ENCODE data around the gene FIGN. TPM values are rescaled to one million over a fixed set of nuclear protein-coding genes. Genes with fewer than 3 reads are reported as not detected.

Gene FIGN
- total RNA-seq, 1 donor from 2014 or later: 2.7 TPM

DNA sequence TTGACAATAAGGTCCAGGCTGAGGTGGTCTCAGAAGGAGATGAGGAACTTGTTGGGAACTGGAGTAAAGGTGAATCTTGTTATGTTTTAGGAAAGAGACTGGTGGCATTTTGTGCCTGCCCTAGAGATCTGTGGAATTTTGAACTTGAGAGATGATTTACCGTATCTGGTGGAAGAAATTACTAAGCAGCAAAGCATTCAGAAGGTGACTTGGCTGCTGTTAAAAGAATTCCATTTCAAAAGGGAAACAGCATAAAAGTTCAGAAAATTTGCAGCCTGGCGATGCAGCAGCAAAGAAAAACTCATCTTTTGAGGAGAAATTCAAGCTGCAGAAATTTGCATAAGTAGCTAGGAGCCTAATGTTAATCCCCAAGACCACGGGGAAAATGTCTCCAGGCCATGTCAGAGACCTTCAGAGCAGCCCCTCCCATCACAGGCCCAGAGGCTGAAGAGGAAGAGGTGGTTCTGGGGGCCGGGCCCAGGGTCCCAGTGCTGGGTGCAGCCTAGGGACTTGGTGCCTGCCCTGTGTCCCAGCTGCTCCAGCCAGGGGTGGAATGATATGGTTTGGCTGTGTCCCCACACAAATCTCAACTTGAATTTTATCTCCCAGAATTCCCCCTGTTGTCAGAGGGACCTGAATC, 73.5 kb downstream of the FIGN start:
- no peak for DNase-seq

DNA sequence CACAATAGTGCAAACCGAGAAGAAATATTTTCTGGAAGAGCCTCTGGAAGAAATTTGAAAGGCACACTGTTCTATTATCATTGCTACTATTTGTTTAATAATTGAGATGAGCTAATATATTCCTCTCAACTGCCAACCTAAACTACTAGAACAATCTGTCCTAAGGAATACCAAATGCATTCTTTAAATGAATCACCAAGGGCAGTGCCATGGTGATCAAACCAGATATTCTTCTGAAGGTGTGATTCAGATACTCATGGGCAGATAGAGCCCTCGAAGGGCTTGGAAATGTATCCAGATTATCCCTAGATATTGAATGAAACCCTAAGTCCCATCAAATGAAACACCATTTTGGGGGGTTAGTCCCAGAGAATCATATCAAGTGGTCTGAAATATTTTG, 76.6 kb downstream of the FIGN start:
- DNase-seq: no peak

DNA sequence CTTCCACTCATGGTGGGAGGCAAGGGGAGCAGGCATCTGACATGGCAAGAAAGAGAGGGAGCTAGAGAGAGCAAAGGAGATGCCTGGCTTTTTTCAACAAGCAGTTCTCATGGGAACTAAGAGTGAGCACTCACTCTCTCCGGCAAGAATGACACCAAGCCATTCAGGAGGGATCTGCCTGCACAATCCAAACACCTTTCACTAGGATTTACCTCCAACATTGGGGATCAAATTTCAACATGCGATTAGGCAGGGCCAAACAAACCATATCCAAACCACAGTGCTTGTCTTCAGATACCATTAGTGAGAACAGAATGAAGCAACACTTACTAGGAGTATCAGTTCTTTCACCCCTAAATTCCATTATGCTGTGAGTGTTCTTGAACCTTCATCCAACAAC, 77.3 kb downstream of the FIGN start:
- no peak for DNase-seq

DNA sequence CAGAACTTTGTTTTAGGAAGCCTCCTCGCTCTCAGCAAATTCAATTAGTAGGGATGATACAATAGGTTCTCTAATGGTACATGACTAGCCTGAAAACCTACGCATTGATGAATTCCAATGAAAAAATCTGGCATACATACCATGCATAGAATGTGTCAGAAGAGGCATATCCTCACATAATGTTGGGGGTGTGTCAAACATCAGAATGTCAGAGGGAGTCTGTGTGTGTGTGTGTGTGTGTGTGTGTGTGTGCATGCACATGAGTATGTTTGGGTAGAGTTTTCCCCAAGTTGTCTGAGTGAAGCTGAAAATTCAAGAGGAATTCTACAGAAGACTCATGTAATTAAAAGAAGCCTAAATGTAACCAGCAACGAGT, 78.5 kb downstream of the FIGN start:
- no peak for DNase-seq

DNA sequence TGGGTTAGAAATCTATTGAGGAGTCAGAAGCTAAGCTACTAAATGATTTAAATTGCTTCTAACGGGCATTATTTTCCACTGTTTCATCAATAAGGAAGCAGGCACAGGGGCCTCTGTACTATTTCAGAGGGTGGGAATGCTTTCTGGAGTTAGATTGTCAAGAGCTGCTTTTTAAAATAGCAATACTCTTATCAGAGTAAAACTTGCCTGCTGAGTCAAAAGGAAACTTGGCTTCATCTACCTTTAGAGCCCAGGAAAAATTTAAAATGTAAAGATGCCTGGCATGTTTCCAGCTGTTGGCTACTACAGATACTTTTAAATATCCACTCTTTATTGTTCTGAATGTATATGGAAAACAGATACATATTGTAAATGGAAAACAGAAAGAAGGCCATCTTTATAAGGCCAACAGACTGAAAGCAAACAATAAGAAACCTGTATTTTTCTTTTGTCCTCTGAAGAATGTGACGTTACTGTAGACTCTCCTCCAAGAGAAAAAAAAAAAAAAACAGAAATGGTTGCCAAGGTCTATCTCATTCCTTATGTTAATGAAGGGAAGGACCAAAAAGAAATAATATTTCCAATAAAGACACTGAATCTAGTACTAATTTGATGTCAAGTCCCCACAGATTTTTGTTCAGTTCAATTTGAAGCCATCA, 79.1 kb downstream of the FIGN start:
- DNase-seq: no peak

DNA sequence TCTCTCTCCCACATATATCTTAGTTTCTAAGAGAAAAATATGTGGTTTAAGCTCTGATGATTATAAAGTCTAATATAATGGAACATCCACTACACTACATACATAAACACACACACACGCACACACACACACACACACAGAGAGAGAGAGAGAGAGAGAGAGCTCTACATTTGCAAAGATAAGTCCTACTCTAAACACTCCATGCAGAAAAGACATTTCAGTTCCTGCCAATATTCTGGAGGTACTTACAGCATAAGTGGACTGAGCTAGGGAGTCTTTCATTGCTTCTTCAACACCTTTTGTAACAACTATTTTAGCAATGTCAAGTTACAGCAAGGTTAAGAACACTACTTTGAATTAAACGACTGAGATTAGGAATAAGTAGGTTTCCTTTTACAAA, 80.1 kb downstream of the FIGN start:
- DNase-seq: no peak

DNA sequence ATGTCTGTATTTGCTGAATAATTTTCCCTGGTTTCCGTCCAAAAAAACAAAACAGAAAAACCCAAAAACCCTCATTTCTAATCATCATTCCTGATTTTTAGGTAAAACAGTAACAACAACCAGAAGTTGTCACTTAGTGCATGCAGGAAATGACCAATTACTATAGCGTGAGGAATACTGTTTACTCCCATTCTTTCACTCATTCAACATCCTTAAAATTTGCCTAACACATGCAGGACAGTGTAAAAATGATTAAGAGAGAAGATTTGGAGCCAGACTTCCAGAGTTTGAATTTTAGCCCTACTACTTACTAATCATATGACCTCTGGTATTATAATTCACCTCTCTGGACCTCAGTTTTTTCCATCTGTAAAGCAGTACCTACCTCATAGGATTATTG, 83.1 kb downstream of the FIGN start:
- no peak for DNase-seq

DNA sequence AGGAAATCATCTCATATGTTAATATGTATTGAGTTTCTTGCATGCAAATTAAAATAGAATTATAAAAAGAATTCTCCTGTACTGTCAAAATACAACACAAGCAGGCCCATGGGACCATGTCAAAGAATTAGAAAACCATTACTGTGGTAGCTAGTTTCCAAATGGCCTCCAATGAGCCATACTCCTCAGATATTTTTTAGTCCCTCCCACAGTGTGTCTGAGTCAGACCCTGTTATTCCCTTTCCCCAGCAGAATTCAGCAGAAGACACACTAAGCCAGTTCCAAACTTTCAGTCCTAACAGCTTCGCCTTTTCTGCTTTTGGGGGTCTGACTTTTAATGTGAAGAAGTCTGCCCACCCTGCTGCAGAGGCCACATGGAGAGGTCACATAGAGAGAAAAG, 86.7 kb downstream of the FIGN start:
- DNase-seq: no peak

DNA sequence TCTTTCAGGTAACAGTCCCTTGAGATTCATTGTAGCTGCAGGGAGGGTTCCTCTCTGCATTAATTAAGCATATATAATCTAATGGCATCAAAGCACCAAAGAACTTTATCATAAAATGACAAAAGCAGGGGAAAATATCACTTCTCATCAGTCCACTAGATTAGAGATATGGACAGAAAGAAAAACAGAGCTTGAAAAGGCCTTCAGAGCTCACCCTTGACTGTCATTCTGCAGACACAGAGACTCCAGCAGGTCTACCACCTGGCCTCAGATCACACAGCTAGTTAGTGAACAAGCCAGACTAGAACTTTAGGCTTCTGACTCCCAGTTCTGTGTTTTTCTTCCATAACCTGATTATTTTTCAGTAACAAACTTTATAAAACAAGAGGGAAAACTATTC, 88.5 kb downstream of the FIGN start:
- DNase-seq: no peak

DNA sequence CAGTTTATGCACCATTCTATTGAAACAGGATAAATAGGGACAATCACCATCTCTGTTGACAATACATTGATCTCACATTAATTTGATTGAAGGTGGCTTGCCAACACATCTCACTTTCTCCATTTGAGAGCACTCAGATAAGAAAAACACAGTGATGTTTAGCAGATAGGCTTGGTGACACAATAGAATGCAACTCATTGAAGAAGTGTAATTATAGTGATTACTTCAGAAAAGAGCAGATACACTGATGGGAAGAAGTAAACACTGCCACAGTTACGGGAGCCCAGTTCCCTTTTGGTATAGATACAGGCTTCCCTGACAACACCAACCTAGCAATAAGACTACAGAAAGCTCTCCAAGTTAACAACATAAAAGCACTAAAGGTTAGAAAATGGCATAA, 89.1 kb downstream of the FIGN start:
- DNase-seq: no peak

DNA sequence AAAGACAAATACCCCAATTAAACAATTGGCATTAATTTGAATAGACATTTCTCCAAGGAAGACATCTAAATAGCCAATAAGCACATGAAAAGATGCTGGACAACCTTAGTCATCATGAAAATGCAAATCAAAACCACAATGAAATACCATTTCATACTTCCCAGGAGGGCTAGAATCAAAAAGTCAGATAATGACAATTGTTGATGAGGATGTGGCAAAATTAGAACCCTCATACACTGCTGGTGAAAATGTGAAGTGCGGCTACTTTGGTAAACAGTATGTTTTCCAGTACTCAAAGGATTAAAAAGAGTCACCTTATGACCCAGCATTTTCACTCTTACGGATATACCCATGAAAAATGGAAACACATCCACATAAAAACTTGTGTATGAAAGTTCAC, 91.6 kb downstream of the FIGN start:
- no peak for DNase-seq

DNA sequence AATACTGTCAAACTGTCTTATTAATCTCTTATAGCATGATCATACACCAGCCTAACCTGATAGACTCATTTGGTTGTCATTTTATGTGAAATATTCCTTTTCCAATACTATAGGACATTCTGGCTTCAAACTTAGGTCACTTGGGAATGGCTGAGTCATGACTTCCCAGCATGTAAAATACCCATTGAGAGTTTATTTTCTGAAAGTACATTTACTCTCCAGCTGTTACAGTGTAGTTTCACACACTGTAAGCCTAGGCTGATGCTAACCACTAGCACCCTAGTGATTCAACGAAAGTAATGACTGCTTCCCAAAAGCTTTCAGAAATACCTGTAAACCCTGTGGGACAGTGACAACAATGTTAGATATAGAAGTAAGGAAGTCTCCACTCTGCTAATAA, 93.8 kb downstream of the FIGN start:
- no peak for DNase-seq

DNA sequence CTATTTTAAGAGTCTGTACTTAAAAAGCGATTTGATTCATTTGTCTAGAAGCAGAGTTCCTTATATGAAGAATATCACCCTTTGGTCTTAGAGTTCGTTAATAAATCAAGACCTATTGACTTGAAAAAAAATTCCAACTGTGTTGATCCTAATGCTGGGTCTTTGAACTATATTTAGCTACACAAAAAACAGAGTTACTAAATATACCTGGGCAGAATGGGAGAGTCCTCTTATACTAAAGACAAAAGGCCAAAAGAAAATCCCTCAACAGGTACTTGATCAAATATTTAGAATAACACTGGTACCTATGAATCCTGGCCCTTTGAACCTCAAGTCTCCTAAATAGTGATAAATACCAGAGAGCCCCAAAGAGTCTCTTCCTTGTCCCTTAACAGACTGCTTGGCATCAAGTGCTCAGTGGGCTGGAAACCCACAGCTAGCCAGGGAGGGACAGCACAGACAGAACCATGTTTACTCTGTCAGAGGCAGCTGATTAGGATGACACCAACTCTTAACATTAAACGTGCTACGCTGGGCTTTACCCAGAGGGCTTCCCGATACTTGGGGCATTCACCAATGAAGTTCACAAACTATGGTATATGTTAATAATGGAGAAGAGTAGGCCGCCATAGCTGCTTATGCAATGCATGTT, 95.1 kb downstream of the FIGN start:
- DNase-seq: no peak

DNA sequence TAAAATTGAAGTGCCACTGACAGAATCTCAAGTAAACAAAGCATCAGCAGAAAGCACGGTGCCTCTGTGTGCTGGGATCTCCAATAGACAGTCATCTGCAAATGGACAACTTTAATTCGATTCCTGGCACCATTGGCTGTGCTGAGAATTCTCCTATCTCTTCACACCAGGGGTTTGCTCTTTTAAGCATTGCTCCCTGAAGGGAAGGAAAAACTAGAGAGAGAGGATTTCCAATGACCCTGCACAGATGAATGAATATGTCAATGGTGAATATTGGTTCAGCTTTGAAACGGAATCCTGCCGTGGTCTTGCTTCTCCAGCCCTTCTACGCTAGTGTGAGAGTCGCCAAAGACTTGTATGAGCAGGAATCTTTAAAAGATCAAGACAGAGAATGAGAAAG, 97.9 kb downstream of the FIGN start:
- no peak for DNase-seq

DNA sequence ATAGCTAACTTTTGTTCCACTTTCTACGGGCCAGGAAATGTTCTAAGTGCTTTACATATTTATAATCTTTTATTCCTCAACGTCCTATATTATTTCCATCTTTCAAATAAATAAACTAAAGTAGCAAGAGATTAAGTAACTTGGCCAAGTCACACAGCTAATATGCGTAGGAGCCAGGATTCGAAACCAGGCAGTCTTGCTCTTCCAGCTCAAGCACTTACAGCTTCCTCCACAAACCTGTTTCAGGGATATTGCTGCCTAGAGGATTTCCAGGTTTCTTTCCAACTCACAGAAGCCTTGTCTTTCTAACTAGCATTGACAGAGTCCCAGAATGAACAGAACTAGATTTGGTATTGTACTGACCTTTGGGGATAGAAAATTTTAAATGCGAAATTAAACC, 102.5 kb downstream of the FIGN start:
- no peak for DNase-seq

DNA sequence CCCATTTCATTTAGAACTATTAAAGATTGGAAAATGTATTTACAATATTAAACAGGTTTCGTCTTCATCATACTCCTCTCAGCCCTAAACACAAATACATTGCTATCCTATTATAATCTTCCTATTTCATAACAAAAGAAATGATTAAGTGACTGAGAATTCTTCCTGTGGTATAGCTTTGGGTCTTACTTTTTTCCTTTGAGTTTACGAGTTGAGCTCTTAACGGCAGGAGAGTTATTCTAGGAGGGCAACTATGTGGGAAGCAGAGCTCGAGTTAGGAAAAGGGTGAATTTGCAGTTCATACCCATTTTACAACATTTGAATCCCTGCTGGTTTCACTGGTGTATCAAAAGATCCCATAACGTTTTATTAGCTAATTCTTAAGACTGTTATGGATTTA, 105.0 kb downstream of the FIGN start:
- DNase-seq: no peak

DNA sequence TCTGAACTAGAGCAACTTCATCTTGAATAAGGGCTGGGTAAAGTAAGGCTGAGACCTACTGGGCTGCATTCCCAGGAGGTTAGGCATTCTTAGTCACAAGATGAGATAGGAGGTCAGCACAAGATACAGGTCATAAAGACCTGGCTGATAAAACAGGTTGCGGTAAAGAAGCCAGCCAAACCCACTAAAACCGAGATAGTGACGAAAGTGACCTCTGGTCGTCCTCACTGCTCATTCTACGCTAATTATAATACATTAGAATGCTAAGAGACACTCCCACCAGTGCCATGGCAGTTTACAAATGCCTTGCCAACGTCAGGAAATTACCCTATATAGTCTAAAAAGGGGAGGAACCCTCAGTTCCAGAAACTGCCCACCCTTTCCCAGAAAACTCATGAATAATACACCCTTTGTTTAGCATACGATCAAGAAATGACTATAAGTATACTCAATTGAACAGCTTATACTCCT, 109.1 kb downstream of the FIGN start:
- DNase-seq: no peak

DNA sequence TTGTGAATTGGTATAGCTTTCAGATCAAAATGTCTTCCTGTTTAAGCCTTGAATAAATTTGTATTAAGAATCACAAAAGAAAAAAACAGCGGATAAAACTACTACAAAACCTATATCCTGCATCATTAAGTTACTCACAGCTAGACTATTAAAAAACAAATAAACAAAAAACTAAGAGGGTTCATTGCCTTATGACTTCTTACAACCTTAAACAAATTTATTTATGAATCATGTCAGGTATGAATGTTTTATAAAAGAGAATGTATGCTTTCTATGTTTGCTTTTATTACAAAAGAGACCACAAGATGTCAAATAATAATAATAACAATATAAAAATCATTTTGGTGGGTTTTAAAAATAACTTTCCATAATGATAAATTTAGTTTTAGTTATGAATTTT, 109.6 kb downstream of the FIGN start:
- DNase-seq: no peak

DNA sequence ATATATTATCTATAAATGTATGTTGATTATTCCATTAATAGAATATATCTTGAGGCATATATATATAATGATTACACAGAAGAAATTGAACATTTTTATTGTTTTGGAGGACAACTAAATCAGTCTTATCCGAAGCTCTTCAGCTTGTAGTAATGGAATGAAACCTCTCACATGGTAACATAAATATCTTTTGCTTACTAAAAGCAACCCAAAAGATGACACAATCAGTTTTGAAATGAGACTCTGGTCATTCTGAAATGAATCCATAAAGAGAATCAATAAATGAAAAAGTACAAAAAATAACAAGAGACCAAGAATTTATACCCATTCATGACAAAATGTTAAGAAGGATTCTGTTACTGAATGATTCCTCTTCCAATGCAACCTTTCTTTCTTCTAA, 110.2 kb downstream of the FIGN start:
- DNase-seq: no peak

DNA sequence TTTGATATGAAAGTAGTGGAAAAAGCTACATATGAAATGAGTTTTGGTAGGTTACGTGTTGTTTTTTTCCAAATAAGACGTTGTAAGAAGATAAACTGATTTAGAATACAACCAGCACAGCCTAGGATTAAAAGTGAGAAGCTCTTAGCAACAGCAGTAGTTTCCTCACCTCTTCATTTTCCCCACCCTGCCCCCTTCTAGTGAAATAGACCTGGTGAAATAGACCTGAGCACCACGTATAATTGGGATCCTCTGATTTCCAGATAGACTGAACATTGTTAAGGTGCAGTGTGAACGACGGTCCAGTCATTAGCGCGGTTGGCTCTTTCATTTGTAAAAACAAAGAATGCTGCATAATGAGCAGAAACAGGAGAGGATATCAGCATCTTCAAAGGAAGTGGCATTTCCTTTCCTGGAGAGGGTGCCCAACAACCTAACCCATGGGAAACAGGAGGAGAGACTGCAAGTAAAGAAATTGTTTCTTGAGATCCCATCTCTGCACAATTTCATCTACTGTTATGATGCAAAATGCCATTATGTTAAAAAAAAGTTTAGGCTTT, 114.3 kb downstream of the FIGN start:
- no peak for DNase-seq

DNA sequence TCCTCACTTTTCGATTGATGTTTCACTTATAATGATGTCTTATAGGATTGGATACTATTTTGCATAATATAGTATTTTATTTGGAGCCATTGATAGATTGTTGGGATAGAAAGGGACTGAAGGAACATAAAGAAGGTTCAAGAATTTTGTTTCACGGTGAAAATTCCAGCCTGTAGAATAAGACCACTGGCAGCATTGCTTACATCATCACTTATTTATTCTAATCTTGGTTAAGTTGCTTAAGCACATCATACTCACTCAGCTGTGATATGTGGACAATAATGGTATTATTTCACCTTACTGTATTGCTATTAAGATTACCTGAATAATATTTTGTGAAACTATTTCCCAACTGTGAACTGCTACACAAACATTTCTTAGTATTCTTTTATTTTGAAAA, 118.3 kb downstream of the FIGN start:
- DNase-seq: no peak

DNA sequence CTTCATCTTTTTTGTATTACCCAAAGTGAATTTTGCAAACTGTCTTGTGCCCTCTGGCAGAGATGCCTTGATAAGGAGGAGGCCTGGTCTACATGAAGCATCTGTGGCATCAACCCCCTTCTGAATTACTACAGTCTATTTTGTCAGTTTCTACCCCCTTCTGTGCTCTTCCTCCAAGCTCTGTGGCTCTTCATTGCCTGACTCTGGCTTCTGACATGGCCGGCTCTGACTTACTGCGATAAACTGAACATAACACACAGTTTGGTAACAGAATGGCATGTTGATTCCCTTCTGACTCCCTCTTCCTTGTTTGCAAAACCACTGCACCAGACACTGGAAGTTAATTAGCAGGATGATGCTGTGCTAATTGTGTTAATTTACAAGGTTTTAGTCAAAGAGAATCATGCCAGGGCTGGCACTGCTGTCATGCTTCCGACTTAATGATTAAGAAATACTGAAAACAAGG, 122.5 kb downstream of the FIGN start:
- no peak for DNase-seq

DNA sequence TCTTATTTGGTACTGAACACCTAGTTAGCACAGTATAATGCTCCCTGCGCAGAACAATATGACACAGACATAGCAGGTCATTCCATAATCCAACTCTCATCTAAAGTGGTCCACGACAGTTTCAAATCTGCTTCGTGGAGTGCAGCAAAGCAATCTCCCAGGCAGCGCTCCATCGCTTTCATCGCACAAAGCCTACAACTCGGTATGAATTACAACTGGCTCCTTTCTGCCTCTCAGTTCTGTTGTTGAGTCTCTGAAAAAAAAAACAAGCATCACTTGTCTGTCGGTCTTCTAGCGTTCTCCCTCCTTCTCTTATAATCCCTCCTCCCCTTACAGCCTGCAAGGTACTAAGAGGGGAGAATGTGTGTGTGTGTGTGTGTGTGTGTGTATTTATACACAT, 123.5 kb downstream of the FIGN start:
- DNase-seq: no peak

DNA sequence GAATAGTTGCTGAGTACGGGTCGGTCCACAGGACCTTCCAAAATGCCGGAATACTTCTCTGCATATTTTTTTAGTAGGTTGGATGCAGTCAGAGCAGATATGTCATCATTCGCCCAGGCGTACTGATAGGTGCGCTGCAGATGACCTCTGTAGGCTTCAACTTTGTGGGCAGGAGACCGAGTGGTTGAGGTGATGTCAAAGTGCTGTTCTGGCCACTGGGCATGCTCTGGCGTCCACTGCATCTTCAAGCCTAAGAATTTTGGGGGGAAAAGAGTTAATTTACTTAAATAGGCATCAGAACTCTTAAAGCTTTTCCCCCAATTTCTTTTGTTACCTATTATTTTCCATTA, 124.3 kb downstream of the FIGN start:
- no peak for DNase-seq
